Activated CD4-positive, alpha-beta T cell treated with anti-CD3 and anti-CD28 coated beads for 36 hours (primary cell): ENCODE data around the gene BCAS3. TPM values are rescaled to one million over a fixed set of nuclear protein-coding genes. Genes with fewer than 3 reads are reported as not detected.

ENCODE experiments used
- ATAC-seq: fragments of 200-7000 bp; cut with Tn5 transposase; one replicate; pipeline ENCODE4 v1.10.0; 2021; ENCODE audit warnings: mild to moderate bottlenecking, moderate library complexity
- CTCF ChIA-PET: fragments of 350-600 bp; sonication (Branson Sonifier 250); formaldehyde crosslinking; loops from one replicate; lab custom pipeline; 2021; ENCODE audit warnings: antibody characterized with exemption; lab: Charles Lee
- POLR2A ChIA-PET: fragments of 350-600 bp; sonication (Branson Sonifier 250); formaldehyde crosslinking; loops from one replicate; lab custom pipeline; 2021; ENCODE audit warnings: antibody characterized with exemption, inconsistent platforms; lab: Charles Lee
- DNase-seq: peaks from one replicate; pipeline ENCODE4 v3.0.0-alpha.2; 2020
- H3K27ac Mint-ChIP-seq: one replicate; pipeline ENCODE4 v1.8.0; 2021; ENCODE audit warnings: mixed read lengths
- H3K27me3 Mint-ChIP-seq: one replicate; pipeline ENCODE4 v1.8.0; 2021; ENCODE audit warnings: mixed read lengths
- H3K36me3 Mint-ChIP-seq: one replicate; pipeline ENCODE4 v1.8.0; 2021; ENCODE audit warnings: low read depth, mixed read lengths
- H3K4me1 Mint-ChIP-seq: one replicate; pipeline ENCODE4 v1.8.0; 2021; ENCODE audit warnings: mixed read lengths
- H3K4me3 Mint-ChIP-seq: one replicate; pipeline ENCODE4 v1.8.0; 2021; ENCODE audit warnings: mild to moderate bottlenecking, moderate library complexity, mixed read lengths
- H3K9me3 Mint-ChIP-seq: one replicate; pipeline ENCODE4 v1.8.0; 2021; ENCODE audit warnings: low read depth, mixed read lengths
- intact Hi-C, 2 experiments: fragments of 100-400 bp; cut with DNase I in 1 of 2; cut with micrococcal nuclease in 1 of 2; formaldehyde crosslinking; loops; one replicate each; pipeline versions ENCODE4 v1.14.2 to v1.15.1; 2022 to 2024; cut with DNase I, micrococcal nuclease
- total RNA-seq, 2 experiments: library from RNA; stranded (reverse); gene quantifications; one replicate each; pipeline ENCODE4 v1.2.3, GENCODE V29; 2021

Gene BCAS3
- total RNA-seq, 2 experiments from 2014 or later, result 7.2 to 7.5 TPM

DNA sequence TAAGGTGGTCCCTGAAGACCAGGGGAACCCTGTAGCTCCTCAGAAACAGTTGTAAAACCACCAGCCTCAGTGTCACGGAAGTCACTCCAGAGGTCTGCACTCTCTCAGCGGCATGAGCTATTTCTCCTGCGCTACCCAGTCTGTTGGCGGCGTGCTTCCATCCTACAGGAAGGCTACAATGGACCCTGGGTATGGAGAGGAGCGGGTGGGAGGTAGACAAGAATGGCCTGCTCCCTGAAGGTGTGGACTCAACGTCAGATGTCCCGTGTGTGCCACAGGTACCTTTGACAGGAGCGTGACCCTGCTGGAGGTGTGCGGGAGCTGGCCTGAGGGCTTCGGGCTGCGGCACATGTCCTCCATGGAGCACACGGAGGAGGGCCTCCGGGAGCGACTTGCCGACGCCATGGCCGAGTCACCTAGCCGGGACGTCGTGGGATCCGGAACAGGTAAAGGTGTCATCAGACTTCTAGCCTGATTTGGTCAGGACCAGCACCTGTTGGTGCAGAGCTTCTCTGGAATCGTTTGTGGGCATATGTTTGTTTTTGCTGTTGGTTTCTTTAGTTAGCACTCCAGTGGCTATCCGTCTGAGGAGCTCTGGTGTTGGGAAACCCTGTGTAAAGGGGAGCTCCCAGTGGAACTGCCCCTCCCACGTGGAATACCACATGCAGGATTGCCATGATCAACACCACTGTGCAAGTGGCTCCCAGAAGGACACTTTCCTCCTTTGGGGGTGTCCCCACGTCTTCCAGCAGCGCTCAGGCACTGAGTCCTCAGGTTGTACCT lies 690.6 kb downstream of the BCAS3 start:
- ChIA-PET POLR2A (no interaction called here), CTCF (interaction anchor here (1.8 kb wide), 1 partner anchor 647 kb away, joined by 5 read pairs; no protein-coding TSS in a partner anchor)
- no peak for DNase-seq
- Mint-ChIP-seq H3K27me3 (no peaks in the 10 kb centered on the region), H3K36me3 (no peaks in the 10 kb centered on the region), H3K4me1 (no peaks in the 10 kb centered on the region), H3K9me3 (no peaks in the 10 kb centered on the region), H3K4me3 (no peak overlapping the region), H3K27ac (no peak overlapping the region)
- no peak for ATAC-seq
- intact Hi-C loops, result no loop called here

DNA sequence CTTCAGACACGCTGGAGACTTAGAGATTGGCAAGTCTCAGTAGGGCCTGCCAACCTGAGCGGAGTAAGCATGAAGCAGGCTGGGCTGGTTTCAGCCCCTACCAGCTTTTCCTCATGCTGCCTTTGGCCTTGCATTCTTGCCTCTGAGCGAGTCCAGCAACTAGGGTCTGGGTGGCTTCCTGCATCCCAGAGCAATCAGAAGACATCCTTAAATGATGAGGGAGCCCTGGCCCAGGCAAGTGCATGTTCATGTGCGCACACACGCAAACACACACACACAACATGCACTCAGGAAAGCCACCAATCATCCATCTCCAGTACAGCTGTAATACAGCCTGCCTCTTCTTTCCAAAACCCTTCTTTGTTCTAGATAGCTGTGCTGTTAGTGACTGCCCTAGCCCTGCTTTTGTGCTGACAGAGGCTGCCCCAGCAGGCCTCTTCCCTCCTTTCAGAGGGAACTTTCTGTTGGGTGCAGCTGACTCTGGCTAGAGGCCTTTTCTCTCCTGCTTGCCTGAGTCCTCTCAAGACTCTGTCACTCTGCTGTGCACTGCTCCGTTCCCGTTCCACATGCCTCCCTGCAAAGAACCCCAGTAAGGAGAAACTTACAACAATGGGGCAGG lies 691.3 kb downstream of the BCAS3 start:
- Mint-ChIP-seq H3K36me3 (no peaks in the 10 kb centered on the region), H3K27me3 (no peaks in the 10 kb centered on the region), H3K4me1 (no peaks in the 10 kb centered on the region), H3K9me3 (no peaks in the 10 kb centered on the region), H3K4me3 (no peak overlapping the region), H3K27ac (no peak overlapping the region)
- CTCF ChIA-PET, result interaction anchor here (0.7 kb wide), 1 partner anchor 364 kb away, joined by 3 read pairs; no protein-coding TSS in a partner anchor
- DNase-seq (no peak), ATAC-seq (no peak)
- intact Hi-C loops, result no loop called here
- POLR2A ChIA-PET, result no interaction called here

DNA sequence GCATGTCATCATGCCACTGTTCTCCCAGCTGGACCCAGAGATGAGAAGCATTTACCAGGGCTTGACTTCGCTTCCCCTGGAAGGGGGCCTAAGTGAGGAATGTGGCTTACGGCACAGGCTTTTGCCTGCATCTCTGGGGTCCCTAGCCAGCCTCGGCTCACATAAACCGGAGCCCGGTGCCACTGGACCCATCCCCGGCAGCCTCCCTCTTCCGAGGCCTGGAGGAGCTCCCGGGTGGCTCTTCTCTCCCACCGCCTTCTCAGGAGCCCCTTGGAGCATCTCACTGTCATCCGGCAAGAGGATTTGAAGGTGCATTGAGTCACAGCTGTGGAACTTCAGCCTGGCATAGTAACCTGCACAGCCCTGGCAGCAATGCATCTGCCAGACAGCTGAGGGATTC lies 692.1 kb downstream of the BCAS3 start:
- Mint-ChIP-seq H3K36me3 (no peaks in the 10 kb centered on the region), H3K4me3 (no peak overlapping the region), H3K9me3 (no peaks in the 10 kb centered on the region), H3K27ac (no peak overlapping the region), H3K27me3 (no peaks in the 10 kb centered on the region), H3K4me1 (no peaks in the 10 kb centered on the region)
- ATAC-seq, result no peak
- ChIA-PET CTCF (interaction anchor here (0.7 kb wide), 2 partner anchors 234 to 365 kb away, joined by 3 read pairs; no protein-coding TSS in a partner anchor), POLR2A (interaction anchor here (0.7 kb wide), 1 partner anchor 89 kb away, joined by 10 read pairs; no protein-coding TSS in a partner anchor)
- intact Hi-C loops, result no loop called here
- no peak for DNase-seq

DNA sequence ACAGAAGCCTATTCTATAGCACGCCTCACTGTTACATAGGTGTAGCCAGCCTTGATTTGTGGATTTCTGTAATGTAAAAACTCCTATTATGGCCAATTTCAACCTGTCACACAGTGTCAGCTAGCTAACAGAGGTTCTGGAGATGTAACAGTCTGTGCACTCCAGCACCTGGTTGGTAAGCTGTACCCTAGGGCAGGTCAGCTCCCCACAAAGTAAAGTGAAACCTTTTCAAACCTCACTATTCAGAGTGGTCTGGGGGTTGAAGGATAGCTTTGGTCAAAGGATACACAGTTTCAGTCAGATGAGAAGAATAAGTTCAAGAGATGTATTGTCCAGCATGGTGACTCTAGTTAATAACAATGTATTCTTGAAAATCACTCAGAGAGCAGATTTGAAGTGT lies 693.5 kb downstream of the BCAS3 start:
- ATAC-seq, result no peak
- H3K36me3 Mint-ChIP-seq, result no peaks in the 10 kb centered on the region
- ChIA-PET CTCF (no interaction called here), POLR2A (no interaction called here)
- no peaks in the 10 kb centered on the region for H3K9me3 Mint-ChIP-seq
- intact Hi-C loops, result no loop called here
- no peaks in the 10 kb centered on the region for H3K4me1 Mint-ChIP-seq
- H3K27me3 Mint-ChIP-seq, result no peaks in the 10 kb centered on the region
- no peak for DNase-seq
- no peak overlapping the region for H3K27ac Mint-ChIP-seq
- no peak overlapping the region for H3K4me3 Mint-ChIP-seq

DNA sequence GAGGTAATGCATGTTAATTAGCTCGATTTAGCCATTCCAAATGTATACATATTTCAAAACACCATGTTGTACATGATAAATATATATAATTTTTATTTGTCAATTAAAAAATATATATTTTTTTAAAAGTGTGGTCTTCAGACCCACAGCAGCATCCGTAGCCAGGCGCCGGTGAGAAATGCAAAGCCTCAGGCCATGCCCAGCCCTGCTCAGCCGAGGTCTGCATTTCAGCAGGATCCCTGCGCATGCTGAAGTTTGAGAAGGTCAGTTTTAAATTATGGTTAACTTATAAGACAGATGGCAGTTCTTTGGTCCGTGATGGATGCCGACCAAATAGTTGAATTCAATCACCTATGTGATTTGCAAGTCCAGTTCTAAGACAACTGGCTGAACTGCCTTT lies 694.0 kb downstream of the BCAS3 start:
- H3K4me3 Mint-ChIP-seq, result no peak overlapping the region
- ChIA-PET POLR2A (no interaction called here), CTCF (no interaction called here)
- H3K27me3 Mint-ChIP-seq, result no peaks in the 10 kb centered on the region
- no peaks in the 10 kb centered on the region for H3K36me3 Mint-ChIP-seq
- intact Hi-C loops, result no loop called here
- no peaks in the 10 kb centered on the region for H3K4me1 Mint-ChIP-seq
- no peak overlapping the region for H3K27ac Mint-ChIP-seq
- no peak for DNase-seq
- no peaks in the 10 kb centered on the region for H3K9me3 Mint-ChIP-seq
- ATAC-seq, result no peak

DNA sequence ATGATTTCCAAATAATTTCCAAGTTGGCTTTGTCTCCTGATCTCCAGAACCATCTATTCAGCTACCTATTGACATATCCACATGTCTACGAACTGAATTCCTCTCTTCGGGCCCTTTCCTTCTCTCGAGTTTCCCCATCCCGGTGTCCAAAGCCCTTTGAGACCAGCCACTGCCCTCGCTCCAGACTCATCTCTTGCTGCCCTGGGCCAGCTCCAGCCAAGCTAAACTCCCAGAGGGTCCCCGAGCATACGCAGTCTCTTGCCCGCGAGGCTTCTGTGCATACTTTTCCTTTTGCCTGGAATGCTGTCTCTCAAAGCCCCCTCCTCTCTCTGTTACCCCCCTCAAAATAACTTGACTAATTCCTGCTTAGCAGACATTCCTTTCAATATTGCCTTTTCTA lies 694.8 kb downstream of the BCAS3 start:
- ATAC-seq, result no peak
- intact Hi-C loops, result no loop called here
- H3K4me3 Mint-ChIP-seq, result no peak overlapping the region

DNA sequence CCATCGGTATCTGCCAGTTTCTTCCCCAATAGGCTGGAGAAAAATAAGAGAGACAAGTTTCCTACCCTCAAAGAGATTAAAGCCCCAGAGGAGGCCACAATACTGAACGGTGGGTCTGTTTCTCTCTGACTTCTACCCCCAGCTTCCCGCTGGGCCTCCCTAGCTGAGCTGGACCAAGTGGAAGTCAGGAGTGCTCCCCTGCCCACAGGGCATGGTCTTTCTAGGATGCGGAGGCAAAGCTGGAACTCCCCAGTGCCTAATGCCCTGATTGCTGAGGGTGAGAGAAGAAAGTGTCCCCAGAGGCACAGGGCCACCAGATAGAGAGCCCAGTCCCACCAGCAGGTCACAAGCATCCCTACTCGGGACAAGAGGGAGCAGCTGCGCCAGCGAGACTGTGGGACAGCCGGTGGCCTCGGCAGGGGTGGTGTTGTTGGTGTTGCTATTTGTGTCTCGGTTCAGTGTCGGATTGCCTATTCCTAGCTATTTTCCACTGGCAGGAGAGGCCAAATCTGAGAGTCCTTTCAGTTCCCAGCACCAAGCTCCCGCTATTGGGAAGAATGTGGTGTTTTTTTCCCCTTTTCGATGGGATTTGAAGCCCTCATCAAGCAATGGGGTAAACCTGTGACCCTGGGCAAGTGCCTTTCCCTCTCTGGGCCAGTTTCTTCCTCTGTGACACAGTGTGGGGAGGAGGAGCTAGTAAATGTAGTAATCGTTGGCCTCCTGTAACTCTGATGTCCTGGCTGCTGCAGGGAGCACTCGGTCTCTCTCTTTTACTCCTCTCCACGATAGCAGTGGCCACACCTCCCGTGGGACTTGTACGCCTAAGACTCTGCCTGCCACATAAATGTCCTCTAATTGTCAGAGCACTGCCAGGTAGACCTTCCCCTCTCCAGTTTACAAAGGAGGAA lies 699.5 kb downstream of the BCAS3 start:
- intact Hi-C loops, result no loop called here
- no peaks in the 10 kb centered on the region for H3K36me3 Mint-ChIP-seq
- ATAC-seq (no peak), DNase-seq (no peak)
- no peak overlapping the region for H3K27ac Mint-ChIP-seq
- no peak overlapping the region for H3K4me3 Mint-ChIP-seq
- CTCF ChIA-PET, result interaction anchor here (1.0 kb wide), 1 partner anchor 405 kb away, joined by 3 read pairs; no protein-coding TSS in a partner anchor
- H3K27me3 Mint-ChIP-seq, result no peaks in the 10 kb centered on the region
- H3K4me1 Mint-ChIP-seq, result no peaks in the 10 kb centered on the region
- POLR2A ChIA-PET, result no interaction called here
- H3K9me3 Mint-ChIP-seq, result no peaks in the 10 kb centered on the region

More for the DNA sequence above, 694.8 kb downstream of the BCAS3 start:
- ChIA-PET POLR2A (no interaction called here), CTCF (no interaction called here)
- no peaks in the 10 kb centered on the region for H3K36me3 Mint-ChIP-seq
- H3K27me3 Mint-ChIP-seq, result no peaks in the 10 kb centered on the region
- DNase-seq, result no peak
- no peak overlapping the region for H3K27ac Mint-ChIP-seq
- H3K4me1 Mint-ChIP-seq, result no peaks in the 10 kb centered on the region
- H3K9me3 Mint-ChIP-seq, result no peaks in the 10 kb centered on the region

DNA sequence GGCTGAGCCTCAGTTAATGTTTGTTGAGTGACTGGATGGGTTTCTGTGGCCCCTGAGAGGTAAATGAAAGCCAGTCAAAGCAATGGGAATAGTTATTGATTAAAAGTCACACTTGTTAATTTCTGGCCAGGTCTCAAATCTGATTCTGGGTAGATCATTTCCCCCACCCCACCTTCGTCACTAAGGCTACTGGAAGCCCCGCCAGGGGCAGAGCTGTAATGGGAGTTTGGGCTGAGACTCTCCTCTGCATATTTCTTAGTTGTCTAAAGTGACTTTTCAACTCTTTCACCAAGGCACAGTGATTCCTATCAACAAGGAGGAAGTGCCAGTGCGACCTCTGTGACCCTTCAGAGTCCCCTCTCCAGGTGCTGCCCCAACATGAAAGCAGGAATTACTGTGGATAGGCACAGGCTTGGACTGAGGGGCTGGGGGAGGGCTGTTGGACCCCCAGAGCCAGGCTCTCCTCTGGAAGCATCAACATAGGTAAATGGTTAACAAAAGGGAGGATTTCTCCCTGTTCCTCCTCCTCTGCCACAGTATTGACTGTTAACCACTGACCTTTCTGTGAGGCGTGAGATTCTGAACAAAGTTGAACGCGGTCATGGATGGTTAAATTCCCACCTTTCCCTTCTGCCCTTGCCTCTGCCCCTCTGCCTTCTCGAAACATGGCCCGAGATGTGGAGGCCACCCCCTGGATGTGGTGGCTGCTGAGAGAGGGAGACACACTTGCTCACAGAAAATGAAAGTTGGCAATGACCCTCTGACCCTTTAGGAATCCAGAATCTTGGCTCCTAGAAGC lies 701.2 kb downstream of the BCAS3 start:
- ChIA-PET CTCF (interaction anchor here (1.1 kb wide), 1 partner anchor 12 kb away, joined by 3 read pairs; no protein-coding TSS in a partner anchor), POLR2A (no interaction called here)
- Mint-ChIP-seq H3K4me1 (no peaks in the 10 kb centered on the region), H3K27me3 (no peaks in the 10 kb centered on the region), H3K4me3 (no peak overlapping the region), H3K27ac (no peak overlapping the region), H3K36me3 (no peaks in the 10 kb centered on the region), H3K9me3 (no peaks in the 10 kb centered on the region)
- intact Hi-C loops, result no loop called here
- no peak for DNase-seq
- no peak for ATAC-seq

DNA sequence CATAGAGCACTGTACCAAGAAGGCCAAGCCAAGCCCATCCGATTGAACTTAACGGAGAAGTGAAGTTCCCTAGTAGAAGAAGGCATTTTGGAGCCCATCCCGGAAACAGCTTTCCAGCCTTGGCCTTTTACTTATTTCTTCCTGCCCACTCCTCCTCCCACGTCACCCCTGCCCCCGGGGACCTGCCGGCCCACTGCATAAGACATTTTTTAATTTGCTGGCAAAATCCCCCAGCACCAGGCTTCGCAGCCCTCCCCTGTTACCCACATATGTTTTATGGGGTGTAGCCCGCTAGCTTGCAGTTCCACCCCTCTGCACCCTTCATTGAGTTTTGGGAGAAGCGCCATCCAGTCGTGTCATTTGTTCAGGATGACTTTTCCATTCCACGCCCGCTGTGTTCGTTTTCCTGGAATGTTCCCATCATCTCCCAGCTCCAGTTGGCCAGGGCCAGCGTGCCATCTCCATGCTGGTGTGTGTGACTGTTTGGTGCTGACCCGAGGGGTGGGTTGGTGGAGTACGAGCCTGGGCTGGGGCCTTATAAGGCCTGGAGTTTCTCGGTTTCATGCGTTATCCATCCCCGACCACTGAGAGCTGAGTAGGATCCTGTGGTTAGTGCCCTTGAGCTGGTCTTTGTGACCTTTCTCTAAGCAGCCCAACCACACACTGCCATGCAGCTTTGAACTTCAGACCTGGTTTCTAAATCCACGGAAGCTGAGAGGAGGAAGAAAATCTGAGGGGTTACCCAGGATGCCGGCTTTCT lies 702.0 kb downstream of the BCAS3 start:
- no peak overlapping the region for H3K27ac Mint-ChIP-seq
- H3K4me1 Mint-ChIP-seq, result no peaks in the 10 kb centered on the region
- no peaks in the 10 kb centered on the region for H3K36me3 Mint-ChIP-seq
- CTCF ChIA-PET, result no interaction called here
- no peaks in the 10 kb centered on the region for H3K9me3 Mint-ChIP-seq
- POLR2A ChIA-PET, result no interaction called here
- no peaks in the 10 kb centered on the region for H3K27me3 Mint-ChIP-seq
- ATAC-seq (no peak), DNase-seq (no peak)
- intact Hi-C loops, result no loop called here
- no peak overlapping the region for H3K4me3 Mint-ChIP-seq

DNA sequence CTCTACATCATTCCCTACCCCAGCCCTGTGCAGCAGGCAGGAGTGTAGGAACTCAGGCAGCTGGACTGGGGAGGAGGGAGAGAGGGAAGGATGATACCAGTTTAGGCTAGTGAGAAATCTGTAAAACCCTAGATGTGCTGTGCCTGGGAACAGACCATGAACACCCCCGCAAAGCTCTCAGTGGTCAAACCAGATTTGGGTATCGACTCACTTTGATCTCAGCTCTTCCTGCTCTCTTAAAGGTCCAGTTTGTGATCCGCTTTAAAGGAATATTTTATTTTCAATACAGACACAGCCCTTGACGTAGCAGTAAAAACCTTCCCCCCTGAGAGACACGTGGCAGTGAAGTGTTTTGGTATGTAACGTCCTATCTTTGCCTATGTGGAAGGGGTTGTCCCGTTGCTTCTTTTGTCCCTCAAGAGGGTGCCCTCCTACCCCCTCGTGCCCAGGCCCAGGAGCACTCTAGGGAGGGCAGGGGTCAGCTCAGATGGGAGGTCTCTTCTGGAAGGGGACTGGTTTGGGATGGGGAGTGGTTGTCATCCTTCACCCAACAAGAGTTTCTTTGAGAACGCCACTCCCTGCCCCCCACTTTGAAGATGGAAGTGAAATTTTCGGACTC lies 702.7 kb downstream of the BCAS3 start:
- Mint-ChIP-seq H3K4me3 (no peak overlapping the region), H3K27me3 (no peaks in the 10 kb centered on the region), H3K9me3 (no peaks in the 10 kb centered on the region), H3K4me1 (no peaks in the 10 kb centered on the region), H3K27ac (no peak overlapping the region), H3K36me3 (no peaks in the 10 kb centered on the region)
- ATAC-seq (no peak), DNase-seq (no peak)
- intact Hi-C loops, result no loop called here
- CTCF ChIA-PET, result no interaction called here
- POLR2A ChIA-PET, result no interaction called here
